ENCODE results near the gene TPK1.

TPK1 gene

GRCh38 chr7:144665689-144666381 is 170.0 kb downstream of the TPK1 start:
- in situ Hi-C loops (cut with HindIII; ENCODE audit: low pct_unique_long_range_greater_than_20kb, low sequenced_read_pairs): no loop called here
- no peak for DNase-seq (ENCODE audit: low read depth in 1 of 2, low spot score in 1 of 2)
- no peak for TF ChIP-seq JUND (IDR thresholded peaks at IDR 0.05; ENCODE audit: low read depth)

GRCh38 chr7:144659211-144659610 is 176.6 kb downstream of the TPK1 start:
- no peak for TF ChIP-seq JUND (IDR thresholded peaks at IDR 0.05; ENCODE audit: low read depth)
- no peak for DNase-seq (ENCODE audit: low read depth in 1 of 2, low spot score in 1 of 2)
- in situ Hi-C loops (cut with HindIII; ENCODE audit: low pct_unique_long_range_greater_than_20kb, low sequenced_read_pairs): no loop called here

GRCh38 chr7:144656965-144657517 is 178.8 kb downstream of the TPK1 start:
- TF ChIP-seq JUND (IDR thresholded peaks at IDR 0.05; ENCODE audit: low read depth): no peak
- peak in 1 of 2 experiments; percentile 42 for DNase-seq (ENCODE audit: low read depth in 1 of 2, low spot score in 1 of 2)
- in situ Hi-C loops (cut with HindIII; ENCODE audit: low pct_unique_long_range_greater_than_20kb, low sequenced_read_pairs): no loop called here

GRCh38 chr7:144653449-144653848 is 182.4 kb downstream of the TPK1 start:
- no peak for TF ChIP-seq JUND (IDR thresholded peaks at IDR 0.05; ENCODE audit: low read depth)
- DNase-seq (ENCODE audit: low read depth in 1 of 2, low spot score in 1 of 2): no peak
- in situ Hi-C loops (cut with HindIII; ENCODE audit: low pct_unique_long_range_greater_than_20kb, low sequenced_read_pairs): no loop called here

GRCh38 chr7:144650439-144650838 is 185.4 kb downstream of the TPK1 start:
- DNase-seq (ENCODE audit: low read depth in 1 of 2, low spot score in 1 of 2): no peak
- no peak for TF ChIP-seq JUND (IDR thresholded peaks at IDR 0.05; ENCODE audit: low read depth)
- in situ Hi-C loops (cut with HindIII; ENCODE audit: low pct_unique_long_range_greater_than_20kb, low sequenced_read_pairs): no loop called here

- DNase-seq (ENCODE audit: low read depth in 1 of 2, low spot score in 1 of 2): no peak
- in situ Hi-C loops (cut with HindIII; ENCODE audit: low pct_unique_long_range_greater_than_20kb, low sequenced_read_pairs): no loop called here
- no peak for TF ChIP-seq JUND (IDR thresholded peaks at IDR 0.05; ENCODE audit: low read depth)
These were observed 186.7 kb downstream of the TPK1 start for GRCh38 chr7:144649120-144649519.

- no peak for TF ChIP-seq JUND (IDR thresholded peaks at IDR 0.05; ENCODE audit: low read depth)
- DNase-seq (ENCODE audit: low read depth in 1 of 2, low spot score in 1 of 2): no peak
- in situ Hi-C loops (cut with HindIII; ENCODE audit: low pct_unique_long_range_greater_than_20kb, low sequenced_read_pairs): no loop called here
These were observed 194.3 kb downstream of the TPK1 start for GRCh38 chr7:144641389-144642044.

- in situ Hi-C loops (cut with HindIII; ENCODE audit: low pct_unique_long_range_greater_than_20kb, low sequenced_read_pairs): no loop called here
- no peak for DNase-seq (ENCODE audit: low read depth in 1 of 2, low spot score in 1 of 2)
- no peak for TF ChIP-seq JUND (IDR thresholded peaks at IDR 0.05; ENCODE audit: low read depth)
These were observed 203.1 kb downstream of the TPK1 start for GRCh38 chr7:144632724-144633123.

- no peak for TF ChIP-seq JUND (IDR thresholded peaks at IDR 0.05; ENCODE audit: low read depth)
- in situ Hi-C loops (cut with HindIII; ENCODE audit: low pct_unique_long_range_greater_than_20kb, low sequenced_read_pairs): no loop called here
- DNase-seq (ENCODE audit: low read depth in 1 of 2, low spot score in 1 of 2): no peak
These were observed 206.3 kb downstream of the TPK1 start for GRCh38 chr7:144629598-144629997.

- no peak for TF ChIP-seq JUND (IDR thresholded peaks at IDR 0.05; ENCODE audit: low read depth)
- DNase-seq (ENCODE audit: low read depth in 1 of 2, low spot score in 1 of 2): no peak
These were observed 206.8 kb downstream of the TPK1 start for GRCh38 chr7:144629011-144629410.

GRCh38 chr7:144628176-144628575 is 207.7 kb downstream of the TPK1 start:
- in situ Hi-C loops (cut with HindIII; ENCODE audit: low pct_unique_long_range_greater_than_20kb, low sequenced_read_pairs): no loop called here
- no peak for TF ChIP-seq JUND (IDR thresholded peaks at IDR 0.05; ENCODE audit: low read depth)
- DNase-seq (ENCODE audit: low read depth in 1 of 2, low spot score in 1 of 2): no peak

More at GRCh38 chr7:144629011-144629410, 206.8 kb downstream of the TPK1 start:
- in situ Hi-C loops (cut with HindIII; ENCODE audit: low pct_unique_long_range_greater_than_20kb, low sequenced_read_pairs): no loop called here

- DNase-seq (ENCODE audit: low read depth in 1 of 2, low spot score in 1 of 2): no peak
These were observed 213.1 kb downstream of the TPK1 start for GRCh38 chr7:144622745-144623144.

GRCh38 chr7:144606261-144606660 is 229.6 kb downstream of the TPK1 start:
- DNase-seq (ENCODE audit: low read depth in 1 of 2, low spot score in 1 of 2): no peak
- no peak for TF ChIP-seq JUND (IDR thresholded peaks at IDR 0.05; ENCODE audit: low read depth)
- in situ Hi-C loops (cut with HindIII; ENCODE audit: low pct_unique_long_range_greater_than_20kb, low sequenced_read_pairs): no loop called here

More at GRCh38 chr7:144622745-144623144, 213.1 kb downstream of the TPK1 start:
- in situ Hi-C loops (cut with HindIII; ENCODE audit: low pct_unique_long_range_greater_than_20kb, low sequenced_read_pairs): no loop called here
- TF ChIP-seq JUND (IDR thresholded peaks at IDR 0.05; ENCODE audit: low read depth): no peak

Measured in T47D (cell line).